Astrocyte (in vitro differentiated cells and primary cell): ENCODE data around the gene STK32B.

Source experiments
- EZH2 ChIP-seq: IDR thresholded peaks from 2 replicates; pipeline ENCODE4 v1.6.1; 2012; ENCODE audit warnings: mild to moderate bottlenecking, low read length, inconsistent platforms; ENCODE audit not compliant: insufficient read depth
- TF ChIP-seq, protein P1 (sequence below): IDR thresholded peaks from 2 replicates; pipeline ENCODE4 v1.5.1; 2011; ENCODE audit warnings: low read depth, mild to moderate bottlenecking, inconsistent platforms, low read length, moderate library complexity; ENCODE audit not compliant: insufficient read depth

DNA sequence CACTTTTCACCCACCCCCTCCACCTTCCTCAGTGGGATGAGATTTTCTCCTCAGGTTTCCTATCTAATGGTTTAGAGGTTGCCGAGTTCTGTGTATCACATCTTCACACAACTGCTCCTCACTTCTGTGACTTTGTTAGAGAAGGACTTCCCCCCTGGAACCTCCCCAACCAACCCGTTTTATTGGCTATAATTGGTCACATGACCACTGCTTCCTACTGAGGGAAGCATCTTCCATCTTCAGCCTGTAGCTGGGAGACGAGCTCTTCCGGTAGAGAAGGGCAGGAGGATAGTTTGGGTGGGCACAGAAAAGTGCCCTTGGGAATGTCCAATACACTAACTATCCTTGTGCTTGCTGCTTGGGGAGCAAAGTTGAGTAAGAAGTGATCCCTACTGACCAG lies 90.5 kb downstream of the STK32B start:
- no peak for TF ChIP-seq EZH2
- TF ChIP-seq, protein P1, sequence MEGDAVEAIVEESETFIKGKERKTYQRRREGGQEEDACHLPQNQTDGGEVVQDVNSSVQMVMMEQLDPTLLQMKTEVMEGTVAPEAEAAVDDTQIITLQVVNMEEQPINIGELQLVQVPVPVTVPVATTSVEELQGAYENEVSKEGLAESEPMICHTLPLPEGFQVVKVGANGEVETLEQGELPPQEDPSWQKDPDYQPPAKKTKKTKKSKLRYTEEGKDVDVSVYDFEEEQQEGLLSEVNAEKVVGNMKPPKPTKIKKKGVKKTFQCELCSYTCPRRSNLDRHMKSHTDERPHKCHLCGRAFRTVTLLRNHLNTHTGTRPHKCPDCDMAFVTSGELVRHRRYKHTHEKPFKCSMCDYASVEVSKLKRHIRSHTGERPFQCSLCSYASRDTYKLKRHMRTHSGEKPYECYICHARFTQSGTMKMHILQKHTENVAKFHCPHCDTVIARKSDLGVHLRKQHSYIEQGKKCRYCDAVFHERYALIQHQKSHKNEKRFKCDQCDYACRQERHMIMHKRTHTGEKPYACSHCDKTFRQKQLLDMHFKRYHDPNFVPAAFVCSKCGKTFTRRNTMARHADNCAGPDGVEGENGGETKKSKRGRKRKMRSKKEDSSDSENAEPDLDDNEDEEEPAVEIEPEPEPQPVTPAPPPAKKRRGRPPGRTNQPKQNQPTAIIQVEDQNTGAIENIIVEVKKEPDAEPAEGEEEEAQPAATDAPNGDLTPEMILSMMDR: no peak
